ENCODE results near the gene NRXN3.

Gene NRXN3

GRCh38 chr14:79583738-79584408 lies 1413.7 kb downstream of the NRXN3 start:
- DNase-seq (ENCODE audit: low spot score), result no peak

DNA sequence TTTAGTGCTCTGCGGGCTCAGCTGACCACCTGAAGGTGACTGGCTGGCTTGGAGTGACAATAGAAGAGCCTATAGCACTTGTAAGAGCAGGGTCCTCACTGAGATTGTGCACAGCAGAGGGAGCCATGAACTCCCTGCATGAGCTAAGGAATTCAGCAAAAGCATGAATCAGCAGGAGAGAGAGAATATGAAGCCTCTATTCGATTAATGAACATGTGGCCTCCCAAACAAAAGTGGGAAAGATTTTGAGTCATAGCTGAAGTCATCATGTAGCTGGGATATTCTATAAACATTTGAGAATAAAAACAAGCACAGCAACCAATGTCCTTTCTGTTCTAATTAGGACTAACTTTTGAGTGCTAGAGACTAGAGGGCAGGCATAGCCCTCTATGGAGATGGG lies 1414.5 kb downstream of the NRXN3 start:
- no peak for DNase-seq (ENCODE audit: low spot score)

- DNase-seq (ENCODE audit: low spot score), result no peak
These were observed 1415.7 kb downstream of the NRXN3 start for GRCh38 chr14:79585845-79586244.

DNA sequence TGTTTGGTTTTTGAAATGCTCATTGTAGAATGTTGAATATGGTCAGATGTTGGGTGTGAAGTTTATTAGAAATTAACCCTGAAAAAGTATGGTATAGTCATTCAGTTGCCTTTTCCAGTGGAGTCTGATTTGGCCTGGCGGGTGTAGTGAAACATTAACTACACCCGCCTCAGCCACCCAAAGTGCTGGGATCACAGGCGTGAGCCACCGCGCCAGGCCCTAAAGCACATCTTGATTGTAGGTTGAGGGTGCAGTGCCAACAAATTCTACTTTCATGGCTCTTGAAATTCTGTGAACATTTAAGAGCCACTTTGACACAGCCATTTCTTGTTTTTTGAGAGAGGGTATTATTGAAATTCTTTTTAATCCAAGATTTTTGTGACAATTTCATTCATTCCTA lies 1416.2 kb downstream of the NRXN3 start:
- DNase-seq (ENCODE audit: low spot score), result no peak

- DNase-seq (ENCODE audit: low spot score), result no peak
These were observed 1416.9 kb downstream of the NRXN3 start for GRCh38 chr14:79586989-79587598.

DNA sequence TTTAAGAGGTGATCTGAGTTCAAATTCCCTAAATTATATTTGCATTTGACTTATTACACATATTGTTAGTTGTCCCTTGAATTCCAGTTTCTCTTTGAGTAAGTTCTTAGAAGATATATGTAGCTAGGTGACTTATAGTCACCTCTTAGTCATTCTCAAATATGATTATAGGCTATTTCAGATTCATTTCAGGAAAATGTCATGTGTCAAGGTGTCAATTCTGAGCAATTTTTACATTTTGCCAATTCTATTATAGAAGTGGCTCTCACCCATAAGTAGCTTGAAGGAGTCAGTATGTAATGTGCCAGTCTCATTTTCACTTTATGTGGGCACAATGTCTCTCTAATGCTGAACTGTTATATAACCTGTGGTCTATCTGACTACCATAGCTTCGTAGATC lies 1417.7 kb downstream of the NRXN3 start:
- DNase-seq (ENCODE audit: low spot score), result no peak

DNA sequence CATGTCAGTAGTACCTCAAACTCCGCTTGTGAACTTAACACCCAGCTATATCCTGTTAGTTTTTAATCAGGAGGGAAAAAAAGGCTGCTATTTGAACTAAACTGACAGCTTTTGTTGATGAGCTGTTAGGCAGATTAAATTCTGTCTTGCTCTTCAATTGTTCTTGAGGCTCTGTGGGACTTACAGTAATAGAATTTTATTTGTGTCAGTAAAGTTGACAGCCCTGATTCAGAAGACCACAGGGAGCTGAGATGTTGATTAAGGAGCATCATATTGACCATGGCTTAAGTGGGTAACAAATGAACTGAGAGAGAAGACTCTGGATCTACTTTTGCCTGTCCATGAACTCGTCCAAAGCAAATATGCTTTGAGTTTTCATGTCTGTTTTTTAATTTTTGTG lies 1418.2 kb downstream of the NRXN3 start:
- DNase-seq (ENCODE audit: low spot score), result no peak

GRCh38 chr14:79596551-79596950 lies 1426.4 kb downstream of the NRXN3 start:
- DNase-seq (ENCODE audit: low spot score), result no peak

GRCh38 chr14:79597566-79597965 lies 1427.4 kb downstream of the NRXN3 start:
- no peak for DNase-seq (ENCODE audit: low spot score)

DNA sequence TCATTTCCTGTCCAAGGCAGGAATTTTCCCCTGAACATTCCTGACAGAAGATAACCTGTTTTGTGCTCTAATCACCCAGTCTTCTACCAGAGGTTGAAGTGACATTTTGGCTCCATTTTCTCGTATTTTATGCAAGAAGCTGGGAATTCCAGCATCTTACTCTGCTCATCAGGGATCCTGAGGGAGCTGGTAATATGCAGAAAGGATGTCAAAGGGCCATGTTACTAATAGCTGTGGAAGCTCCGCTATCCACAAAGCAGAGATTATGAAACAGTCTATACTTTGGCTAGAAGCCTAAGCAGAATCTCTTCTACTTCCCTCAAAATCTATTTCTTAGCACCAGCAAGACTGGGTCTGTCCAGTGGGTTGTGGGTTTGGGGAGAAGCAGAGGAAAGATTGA lies 1428.2 kb downstream of the NRXN3 start:
- DNase-seq (ENCODE audit: low spot score), result no peak

DNA sequence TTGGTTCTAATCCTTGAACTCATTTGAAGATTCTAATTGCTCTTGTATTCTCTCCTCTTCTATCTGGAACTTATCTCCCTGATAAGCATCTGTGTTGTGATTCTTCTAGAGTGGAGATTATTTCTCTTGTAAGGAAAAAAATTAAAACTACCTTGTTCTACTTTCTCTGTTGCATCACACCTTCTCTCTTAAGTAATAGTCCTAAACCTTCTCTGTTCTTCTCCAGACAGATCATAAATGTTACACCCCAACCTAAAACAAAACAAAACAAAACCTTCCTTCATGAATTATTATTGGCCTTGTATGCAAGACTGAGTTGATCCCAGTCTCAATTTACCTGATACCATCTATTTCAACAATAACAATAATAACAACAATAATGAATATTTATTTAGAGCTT lies 1429.1 kb downstream of the NRXN3 start:
- DNase-seq (ENCODE audit: low spot score), result no peak

DNA sequence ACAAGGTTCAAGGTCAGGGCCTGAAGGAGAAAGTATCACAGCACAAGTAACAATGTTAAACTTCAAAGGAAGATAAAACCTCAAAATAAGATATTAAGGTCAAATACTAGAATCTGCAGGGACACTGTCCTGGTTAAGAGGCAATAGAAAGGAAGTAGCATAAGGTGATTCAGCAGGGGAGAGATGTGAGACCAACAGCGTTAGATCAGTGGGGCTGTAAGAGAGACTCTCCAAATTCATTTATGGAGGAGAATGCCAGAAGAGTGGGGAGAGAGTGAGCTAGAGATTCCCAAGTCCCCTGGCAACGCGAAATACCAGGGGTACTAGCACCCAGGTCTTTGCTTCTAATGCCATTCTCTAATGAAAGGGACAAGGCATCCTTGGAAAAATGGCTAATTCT lies 1430.2 kb downstream of the NRXN3 start:
- DNase-seq (ENCODE audit: low spot score), result no peak

DNA sequence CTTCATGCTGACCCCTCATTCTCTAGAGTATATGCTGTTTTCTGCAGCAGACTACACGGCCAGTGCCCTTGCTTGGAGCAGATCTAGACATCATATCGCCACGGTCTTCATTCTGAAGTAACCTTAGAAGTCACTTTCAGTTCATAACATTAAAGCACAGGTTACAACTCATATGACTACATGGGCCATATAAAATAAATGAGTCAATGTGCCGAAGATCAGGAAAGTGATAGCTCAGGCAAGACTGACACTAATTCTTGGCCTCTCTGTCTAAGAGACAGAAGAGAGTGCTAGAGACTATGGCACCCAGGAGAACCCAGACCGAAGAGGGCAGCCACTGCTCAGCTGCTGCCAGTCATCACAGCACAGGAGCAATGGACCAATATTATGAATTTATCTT lies 1431.4 kb downstream of the NRXN3 start:
- DNase-seq (ENCODE audit: low spot score), result no peak

DNA sequence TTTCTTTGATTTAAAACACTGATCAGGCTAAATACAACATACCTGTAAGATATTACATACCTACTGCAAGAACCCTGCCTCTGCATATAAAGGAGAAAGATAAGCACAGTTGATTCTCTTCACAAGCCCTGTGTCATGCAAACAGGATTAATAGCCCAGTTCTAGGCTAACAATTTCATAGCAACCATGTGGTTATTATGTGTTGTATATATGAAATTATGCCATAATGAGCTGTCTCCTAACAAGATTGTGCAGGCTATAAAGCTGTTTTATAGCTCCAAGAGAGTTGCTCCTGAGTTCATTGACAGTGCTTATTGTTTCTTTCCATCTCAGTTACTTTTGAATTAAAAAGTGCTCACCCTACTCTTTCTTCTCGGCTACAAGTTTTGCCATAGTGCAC lies 1431.9 kb downstream of the NRXN3 start:
- no peak for DNase-seq (ENCODE audit: low spot score)

DNA sequence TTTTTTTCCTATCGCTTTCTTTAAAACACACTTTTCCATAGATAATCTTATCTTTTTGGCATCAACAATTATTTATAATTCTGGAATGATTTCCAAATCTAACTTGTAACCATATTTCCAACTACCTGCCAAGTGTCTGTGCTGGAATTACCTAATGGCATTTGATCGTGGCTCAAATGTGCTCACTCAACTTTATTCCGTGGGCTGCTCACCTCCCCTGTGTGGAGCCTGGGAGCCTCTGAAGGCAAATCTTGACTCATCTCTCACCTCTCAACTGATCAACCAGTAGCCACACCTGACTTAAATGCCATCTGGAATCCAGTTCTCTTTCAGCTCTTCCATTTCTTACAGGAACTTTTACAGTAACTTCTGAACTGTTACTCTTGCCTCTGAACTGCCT lies 1432.6 kb downstream of the NRXN3 start:
- no peak for DNase-seq (ENCODE audit: low spot score)

GRCh38 chr14:79605849-79606248 lies 1435.7 kb downstream of the NRXN3 start:
- no peak for DNase-seq (ENCODE audit: low spot score)

DNA sequence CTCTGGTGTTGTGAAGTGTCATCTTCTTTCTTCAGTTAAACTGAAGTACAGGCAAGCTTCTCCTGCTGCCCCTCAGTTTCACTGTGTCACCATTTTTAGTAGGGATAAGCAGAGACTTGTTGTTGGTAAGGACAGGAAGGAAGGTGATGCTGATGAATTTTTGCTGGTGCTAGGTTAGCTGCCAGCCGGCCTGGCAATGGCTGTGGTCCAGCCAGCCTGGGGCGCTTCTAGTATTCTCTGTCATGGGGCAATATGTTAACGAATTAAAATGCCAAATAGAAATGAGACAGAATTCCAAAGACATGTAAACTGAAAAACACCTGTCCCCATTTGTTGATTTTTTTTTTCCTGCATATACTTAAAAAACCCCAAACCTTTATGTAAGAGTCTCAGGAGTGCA lies 1438.3 kb downstream of the NRXN3 start:
- DNase-seq (ENCODE audit: low spot score), result no peak

DNA sequence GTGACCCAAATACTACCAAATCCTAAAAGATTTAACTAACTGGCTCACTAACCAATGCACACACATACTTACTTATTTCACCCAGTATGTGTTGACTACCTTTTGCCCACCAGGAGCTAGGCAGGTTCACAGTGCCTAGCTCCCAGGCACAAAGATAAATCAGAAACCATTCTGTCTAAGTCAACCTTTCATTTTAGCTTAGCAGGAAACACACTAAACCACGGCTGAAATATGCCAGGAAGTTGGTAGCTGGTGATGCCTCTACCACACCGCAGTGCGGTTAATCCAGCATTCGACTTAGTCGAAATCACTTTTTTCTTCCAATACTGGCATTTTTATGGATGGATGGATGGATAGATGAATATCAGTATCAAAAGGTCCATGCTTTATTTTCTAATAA lies 1443.5 kb downstream of the NRXN3 start:
- no peak for DNase-seq (ENCODE audit: low spot score)

GRCh38 chr14:79614448-79614847 lies 1444.3 kb downstream of the NRXN3 start:
- DNase-seq (ENCODE audit: low spot score), result no peak

- no peak for DNase-seq (ENCODE audit: low spot score)
These were observed 1456.9 kb downstream of the NRXN3 start for GRCh38 chr14:79627058-79627457.

- DNase-seq (ENCODE audit: low spot score), result no peak
These were observed 1459.5 kb downstream of the NRXN3 start for GRCh38 chr14:79629411-79630287.

- DNase-seq (ENCODE audit: low spot score), result no peak
These were observed 1460.3 kb downstream of the NRXN3 start for GRCh38 chr14:79630288-79630960.

DNA sequence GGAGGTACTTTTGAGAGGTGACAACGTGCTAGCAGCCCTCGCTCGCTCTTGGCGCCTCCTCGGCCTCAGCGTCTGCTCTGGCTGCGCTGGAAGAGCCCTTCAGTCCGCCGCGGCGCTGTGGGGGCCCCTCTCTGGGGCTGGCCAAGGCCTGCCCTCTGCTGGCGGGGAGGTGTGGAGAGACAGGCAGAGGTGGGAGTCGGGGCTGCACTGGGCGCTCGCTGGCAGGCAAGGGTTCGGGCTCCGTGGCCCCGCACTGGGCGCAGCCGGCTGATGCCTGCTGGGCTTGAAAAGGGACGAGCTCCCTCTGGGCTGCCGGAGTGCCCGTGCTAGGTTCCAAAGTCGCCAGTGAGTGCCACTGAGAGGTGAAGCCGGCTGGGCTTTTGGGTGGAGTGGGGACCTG lies 1461.1 kb downstream of the NRXN3 start:
- no peak for DNase-seq (ENCODE audit: low spot score)

Measured in germinal center (tissue), 1 donor.